Left cardiac atrium (tissue), 4 donors: ENCODE measurements around the gene RHBDF1. TPM values are rescaled to one million over a fixed set of nuclear protein-coding genes. Genes with fewer than 3 reads are reported as not detected.
A peak's percentile ranks its signal among the peaks of the same experiment; 100 is the strongest.

Experiments
- ATAC-seq, 2 donors: fragments of 200-7000 bp; cut with Tn5 transposase; one replicate each; pipeline ENCODE4 v1.9.1; 2020; ENCODE audit warnings: mild to moderate bottlenecking in 2 of 2, moderate library complexity in 2 of 2
- DNase-seq: peaks from one replicate; pipeline ENCODE4 v3.0.0-alpha.2; 2020
- intact Hi-C, 2 donors: fragments of 100-400 bp; cut with DNase I; formaldehyde crosslinking; loops; one replicate each; pipeline versions ENCODE4 v1.14.1 to v1.15.1; 2022 to 2023
- total RNA-seq, 2 donors: library from RNA; stranded (reverse); fragmentation: NEBNext Ultra II Directional; extraction: Animal tissue kit (Norgen Biotek cat#: 25700); gene quantifications; one replicate each; pipeline ENCODE4 v1.2.1, GENCODE V29; 2021
- donor health status: DM: no; HTN: yes; CAD: no.
- donor health status: DM: no; HTN: yes; CAD: no; lungs with severe emphysema.
- donor health status: DM: yes; HTN: yes; CAD: no.
- donor health status: Dilated cardiomyopathy.

Gene RHBDF1
- total RNA-seq, 2 donors from 2014 or later: 15.5 to 22.1 TPM

DNA sequence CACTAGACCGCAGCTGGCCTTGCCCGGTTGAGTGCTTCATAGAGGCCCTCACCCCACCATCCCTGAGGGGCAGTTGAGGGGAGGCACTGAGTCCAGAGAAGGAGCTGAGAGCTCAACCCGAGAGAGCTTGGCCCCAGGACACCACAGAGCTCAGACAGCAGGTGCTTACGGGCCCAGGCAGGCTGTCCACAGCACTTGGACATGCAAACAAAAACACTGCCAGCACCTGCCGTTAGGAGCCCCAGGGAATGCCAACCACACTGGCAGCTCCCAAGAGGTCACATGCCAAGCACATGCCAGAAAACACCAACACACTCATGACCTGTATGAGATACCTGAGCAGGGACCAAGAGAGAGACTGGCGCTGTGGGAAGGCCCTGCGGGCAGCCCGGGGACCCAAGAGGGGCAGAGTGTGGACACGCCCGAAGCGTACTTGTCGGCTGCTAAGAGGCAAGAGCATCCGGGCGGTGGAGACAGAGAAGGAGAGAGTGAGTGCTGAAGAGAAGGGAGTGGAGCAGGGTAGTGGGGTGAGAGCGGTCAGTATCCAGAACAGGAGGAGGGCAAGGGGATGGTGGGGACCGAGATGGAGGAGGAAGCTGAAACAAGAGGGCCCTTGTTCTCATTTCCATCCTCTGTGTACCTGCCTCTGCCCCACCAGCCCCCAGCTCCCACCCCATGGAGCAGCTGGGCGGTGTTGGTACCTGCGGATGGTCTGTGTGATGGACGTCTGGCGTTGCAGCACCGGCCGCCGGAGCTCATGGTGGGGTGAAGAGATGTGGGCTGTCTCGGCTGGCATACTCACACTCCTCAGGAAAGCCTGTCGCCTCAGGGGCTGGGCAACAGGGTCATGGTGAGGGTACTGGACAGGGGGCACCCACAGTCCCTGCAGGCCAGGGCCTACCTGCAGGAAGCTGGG is 8.2 kb downstream of the RHBDF1 start:
- intact Hi-C loops: loop anchor here in 1 of 2 donors (2.0 kb wide), 1 partner anchor 33 kb away; no protein-coding TSS in a partner anchor
- DNase-seq: peak; percentile 19

DNA sequence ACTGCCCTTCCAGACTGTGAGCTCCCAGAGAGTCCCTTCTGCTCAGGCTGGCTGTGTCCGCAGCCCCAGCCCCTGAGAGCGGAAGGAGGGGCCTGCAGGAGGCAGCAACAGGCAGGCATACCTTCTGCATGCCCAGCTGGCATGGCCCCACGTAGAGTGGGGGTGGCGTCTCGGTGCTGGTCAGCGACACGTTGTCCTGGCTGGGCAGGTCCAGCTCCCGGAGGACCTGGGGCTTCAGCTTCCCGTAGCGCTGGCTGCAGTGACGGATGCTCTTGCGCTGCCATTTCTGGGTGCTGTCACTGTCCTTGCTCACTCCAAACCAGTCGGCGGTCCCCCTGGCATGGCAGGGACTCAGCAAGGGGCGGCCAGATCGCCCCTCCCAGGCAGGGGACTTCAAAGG is 9.0 kb downstream of the RHBDF1 start:
- DNase-seq (peak; percentile 16), ATAC-seq (no peak)
- intact Hi-C loops: no loop called here

More for the DNA sequence above, 8.2 kb downstream of the RHBDF1 start:
- ATAC-seq: no peak

DNA sequence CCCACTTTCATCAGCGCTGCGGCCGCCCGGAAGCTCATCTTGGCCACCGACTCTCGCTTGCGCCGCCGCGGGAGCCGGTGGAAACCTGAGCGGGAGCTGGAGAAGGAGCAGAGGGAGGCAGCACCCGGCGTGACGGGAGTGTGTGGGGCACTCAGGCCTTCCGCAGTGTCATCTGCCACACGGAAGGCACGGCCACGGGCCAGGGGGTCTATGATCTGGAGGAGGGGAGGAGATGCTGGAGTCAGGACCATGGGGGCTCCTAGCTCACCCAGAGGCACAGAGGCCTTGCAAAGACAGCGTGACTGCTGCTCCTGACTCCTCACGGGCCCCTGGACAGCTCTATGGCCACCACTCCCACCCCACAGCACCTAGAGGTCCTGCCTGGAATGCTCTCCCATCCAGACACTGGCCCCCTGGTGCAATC is 9.5 kb downstream of the RHBDF1 start:
- intact Hi-C loops: no loop called here
- peak; percentile 16 for DNase-seq
- ATAC-seq: no peak

DNA sequence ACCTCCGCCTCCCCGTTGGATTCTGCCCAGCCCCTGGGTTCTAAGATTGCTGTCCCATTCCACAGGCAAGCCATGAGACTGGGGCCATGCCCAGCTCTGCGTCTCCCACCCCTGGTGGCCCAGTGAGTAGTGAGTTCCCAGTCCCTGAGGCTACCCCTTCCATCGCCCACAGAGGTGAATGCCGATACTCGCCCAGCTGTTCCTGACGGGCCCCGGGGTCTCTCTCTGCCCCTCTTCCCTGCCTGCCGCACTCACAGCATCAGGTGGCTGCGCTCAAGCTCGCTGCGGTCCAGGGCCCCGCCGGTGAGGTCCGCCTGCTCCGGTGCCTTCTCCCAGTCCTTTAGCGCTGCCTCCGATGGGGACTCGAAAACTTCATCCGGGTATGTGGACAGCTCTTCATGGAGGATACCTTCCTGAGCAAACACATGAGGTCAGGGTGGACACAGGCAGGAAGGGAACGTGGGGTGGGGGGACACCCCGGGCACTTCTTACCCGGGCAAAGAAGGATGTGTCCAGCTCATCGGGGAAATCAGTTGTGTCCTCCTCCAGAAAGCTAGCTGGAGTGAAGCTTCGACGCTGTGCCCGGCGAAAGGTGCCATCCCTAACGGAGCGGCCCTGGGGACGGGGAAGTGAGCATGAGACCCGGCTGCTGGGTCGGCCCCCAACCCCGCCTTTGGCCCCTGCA is 10.0 kb downstream of the RHBDF1 start:
- intact Hi-C loops: no loop called here
- DNase-seq (peak; percentile 18), ATAC-seq (no peak)

DNA sequence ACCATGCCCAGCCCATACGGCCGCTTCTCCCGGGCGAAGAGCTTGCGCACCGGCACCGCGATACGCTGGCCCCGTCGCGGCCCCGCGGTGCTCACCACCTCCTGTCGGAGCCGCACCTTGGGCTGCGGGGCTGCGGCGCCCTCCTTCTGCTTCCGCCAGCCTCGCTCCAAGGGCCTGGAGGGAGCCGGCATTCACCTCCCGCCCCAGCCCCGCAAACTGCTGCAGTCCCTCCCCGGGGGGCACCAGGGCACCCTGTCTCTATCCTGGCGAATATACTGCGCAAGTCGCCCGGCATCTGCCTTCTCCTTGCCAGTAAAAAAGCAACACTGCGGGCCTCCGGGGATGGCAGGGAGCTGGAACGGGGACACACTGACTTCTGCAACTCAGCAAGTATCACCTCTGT is 10.6 kb downstream of the RHBDF1 start:
- intact Hi-C loops: no loop called here
- DNase-seq (no peak), ATAC-seq (no peak)

DNA sequence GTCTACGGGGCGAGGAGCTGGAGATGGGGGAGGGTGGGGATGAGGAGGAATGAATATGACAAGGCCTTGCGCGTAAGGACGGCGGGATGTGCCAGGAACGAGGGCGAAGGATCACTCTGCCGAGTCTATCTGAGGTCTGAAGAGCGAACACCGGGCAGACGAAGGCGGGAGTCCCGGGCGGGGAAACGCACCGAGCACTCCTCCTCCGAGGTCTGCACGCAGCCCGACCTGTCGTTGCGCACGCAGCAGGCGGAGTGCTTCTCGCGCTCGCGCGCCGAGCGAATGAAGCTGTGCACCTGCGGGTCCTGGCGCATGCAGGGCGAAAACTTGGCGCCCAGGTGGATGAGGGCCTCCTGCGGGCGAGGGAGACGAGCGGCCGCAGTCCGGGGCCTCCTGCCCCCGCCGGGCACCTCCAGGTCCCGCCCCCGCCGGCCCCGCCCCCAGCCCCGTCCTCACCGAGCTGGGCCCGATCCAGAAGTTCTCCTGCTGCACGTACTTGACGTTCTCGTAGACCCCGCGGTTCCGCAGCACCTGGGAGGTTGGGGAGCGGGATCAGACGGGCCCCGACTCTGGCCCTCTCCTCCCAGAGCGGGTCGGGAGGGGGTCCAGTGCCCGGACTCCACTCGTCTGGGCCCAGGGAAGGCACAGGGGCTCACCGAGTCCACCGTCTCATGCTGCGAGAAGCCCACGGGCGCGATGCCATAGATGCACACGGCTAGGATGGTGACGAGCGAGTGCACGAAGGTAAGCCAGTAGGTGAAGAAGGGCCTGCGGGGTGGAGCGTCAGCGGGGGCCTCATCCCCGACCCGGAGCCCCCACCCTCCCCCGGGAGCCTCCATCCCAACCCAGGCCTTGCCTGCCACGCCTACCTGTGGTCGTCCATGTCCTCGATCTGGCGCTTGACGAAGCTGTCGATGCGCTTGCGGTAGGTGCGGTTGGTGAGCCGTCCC is 11.2 kb downstream of the RHBDF1 start:
- ATAC-seq: no peak
- DNase-seq: peak; percentile 31
- intact Hi-C loops: no loop called here

GRCh38 chr16:60166-60565 is 12.3 kb downstream of the RHBDF1 start:
- intact Hi-C loops: no loop called here
- DNase-seq (peak; percentile 21), ATAC-seq (no peak)

DNA sequence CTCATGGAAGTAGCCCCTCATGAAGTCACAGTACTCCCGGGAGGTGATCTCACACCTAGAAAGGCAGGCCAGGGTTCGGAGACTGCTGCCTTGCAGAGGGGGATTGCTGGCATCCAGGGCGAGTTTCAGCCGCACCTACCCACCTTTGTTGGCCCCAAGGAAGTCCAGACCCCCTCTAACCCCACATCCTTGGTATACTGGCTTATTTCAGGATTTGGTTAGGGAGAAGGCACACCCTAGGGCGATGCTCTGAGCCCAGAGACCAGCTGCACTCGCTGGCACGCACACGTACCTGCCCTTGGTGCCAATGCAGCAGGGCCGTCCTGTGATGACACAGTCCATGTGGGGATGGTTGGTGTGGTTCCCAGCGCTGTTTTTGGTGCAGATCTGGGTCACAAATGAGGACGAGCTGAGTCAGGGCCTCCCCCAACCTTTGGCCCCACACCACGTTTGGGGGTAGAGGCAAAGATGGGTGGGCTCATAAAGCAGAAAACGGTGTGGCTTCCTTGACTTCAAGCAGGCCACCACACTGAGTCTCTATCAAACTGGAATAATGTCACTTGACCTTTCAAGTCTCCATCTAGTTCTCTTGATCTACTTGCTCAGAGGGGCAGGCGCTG is 12.9 kb downstream of the RHBDF1 start:
- ATAC-seq (no peak), DNase-seq (peak; percentile 12)
- intact Hi-C loops: no loop called here

DNA sequence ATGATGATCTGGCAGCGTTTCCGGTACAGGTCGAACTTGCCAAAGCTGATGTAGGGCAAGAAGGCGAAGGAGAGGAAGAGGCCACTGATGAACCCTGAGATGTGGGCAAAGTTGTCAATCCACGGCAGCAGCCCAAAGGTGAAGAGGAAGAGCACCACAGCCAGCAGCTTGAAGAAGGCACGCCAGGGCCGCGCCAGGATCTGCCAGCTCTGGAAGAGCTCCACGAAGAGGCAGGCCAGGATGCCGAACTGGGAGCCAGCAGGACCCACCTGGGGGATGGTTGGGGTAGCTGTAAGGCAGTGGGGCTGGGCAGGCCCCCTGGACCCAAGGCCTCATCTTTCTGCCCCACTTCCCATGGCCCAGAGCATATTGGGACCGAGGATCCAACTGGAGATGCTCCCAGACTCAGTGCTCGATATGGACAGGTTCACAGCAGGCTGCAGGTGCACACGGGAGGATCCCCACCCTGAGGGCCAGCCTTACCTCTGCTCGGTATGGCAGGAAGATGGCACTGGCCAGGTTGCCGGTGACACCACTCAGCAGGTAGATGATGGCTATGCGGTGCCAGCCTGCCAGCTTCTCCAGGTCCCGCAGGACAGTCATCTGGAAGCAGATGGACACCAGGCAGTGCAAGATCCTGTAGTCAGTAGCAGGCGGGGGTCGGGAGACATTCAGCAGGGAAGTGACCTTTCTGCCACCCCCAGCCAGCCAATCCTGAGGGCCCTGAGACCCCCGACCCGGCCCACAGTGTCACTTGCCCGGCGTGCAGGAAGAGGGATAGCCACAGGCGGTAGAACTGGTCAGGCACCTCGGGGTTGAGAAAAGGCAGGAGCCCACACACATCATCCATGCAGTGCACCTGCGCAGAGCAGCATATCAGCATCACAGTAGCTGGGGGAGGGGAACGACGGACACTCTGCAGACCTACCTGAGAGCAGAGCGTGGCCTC is 13.7 kb downstream of the RHBDF1 start:
- DNase-seq: peak; percentile 21
- no peak for ATAC-seq
- intact Hi-C loops: no loop called here

DNA sequence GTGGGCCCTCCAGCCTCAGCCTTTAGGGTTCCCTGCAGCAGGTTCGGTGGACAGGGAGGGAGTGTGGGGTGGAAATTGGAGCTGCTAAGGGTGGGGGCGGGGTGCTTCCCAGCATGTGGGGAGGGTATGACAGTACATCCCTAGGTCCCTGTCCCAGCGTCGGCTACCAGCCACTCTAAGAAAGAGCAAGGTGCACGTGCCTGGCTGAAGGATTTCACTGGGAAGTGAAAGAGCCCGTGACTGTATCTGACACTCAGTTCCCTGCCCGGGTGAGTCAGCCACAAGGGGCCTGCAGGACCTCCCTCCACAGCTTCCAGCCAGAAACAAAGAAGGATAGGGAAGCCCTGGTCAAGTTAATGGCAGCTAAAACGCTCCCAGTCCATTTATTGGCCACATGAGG is 14.7 kb downstream of the RHBDF1 start:
- ATAC-seq (no peak), DNase-seq (peak; percentile 23)
- intact Hi-C loops: no loop called here

- intact Hi-C loops: no loop called here
- no peak for DNase-seq
- ATAC-seq: no peak
Observed at GRCh38 chr16:56231-56927, 16.1 kb downstream of the RHBDF1 start.

- intact Hi-C loops: no loop called here
- DNase-seq: peak; percentile 20
- ATAC-seq: no peak
Observed at GRCh38 chr16:55571-56136, 16.8 kb downstream of the RHBDF1 start.

DNA sequence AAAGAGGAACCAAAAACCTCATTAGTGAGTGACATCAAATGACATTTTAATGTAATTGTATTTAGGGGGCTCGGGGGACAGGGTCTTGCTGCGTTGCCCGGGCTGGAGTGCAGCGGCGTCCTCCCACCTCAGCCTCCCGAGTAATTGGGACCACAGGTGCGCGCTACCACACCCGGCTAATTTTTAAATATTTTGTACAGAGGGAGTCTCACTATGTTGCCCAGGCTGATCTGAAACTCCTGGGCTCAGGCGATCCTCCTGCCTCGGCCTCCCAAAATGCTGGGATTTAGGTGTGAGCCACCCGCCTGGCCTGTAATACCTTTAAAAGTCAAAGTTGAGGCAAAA is 18.2 kb downstream of the RHBDF1 start:
- no peak for DNase-seq
- intact Hi-C loops: no loop called here
- no peak for ATAC-seq

DNA sequence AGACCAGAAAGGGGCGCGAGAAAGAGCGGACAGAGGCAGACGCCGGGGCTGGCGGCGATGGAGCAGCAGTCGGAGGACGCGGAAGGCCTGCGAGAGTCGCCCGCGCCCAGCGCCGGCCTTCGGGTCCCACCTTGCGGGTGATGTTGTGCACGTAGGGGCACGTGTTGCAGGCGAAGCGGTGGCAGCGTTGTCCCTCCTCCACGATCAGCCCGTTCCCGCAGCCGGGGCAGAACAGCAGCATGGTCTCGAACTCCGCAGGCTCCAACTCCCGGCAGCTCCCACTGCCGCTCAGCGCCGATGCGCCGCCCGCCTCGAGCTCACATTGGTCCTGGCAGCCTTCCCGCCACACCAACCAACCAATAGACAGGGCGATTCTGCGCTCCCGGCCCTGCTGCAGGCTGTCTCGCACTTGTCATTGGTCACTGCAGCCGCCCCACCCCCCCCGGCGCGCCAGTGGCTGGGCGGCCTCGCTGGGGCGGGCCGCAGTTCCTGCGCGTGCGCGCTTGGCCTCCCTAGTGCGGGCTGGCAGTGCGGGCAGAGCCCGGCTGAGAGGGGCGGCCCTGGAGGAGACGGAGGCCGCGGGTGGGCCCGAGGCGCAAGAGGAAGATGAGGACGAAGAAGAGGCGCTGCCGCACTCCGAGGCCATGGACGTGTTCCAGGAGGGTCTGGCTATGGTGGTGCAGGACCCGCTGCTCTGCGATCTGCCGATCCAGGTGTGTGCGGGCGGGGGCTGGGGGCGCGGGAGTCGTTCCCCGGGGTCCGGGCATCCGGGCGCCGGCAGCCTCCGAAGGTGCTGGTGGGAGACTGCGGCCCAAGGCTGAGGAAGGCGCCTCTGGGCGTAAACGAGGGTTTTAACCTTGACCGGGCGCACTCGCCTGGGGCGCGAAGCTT is 18.8 kb downstream of the RHBDF1 start, which contains the start of the genes POLR3K and SNRNP25:
POLR3K (minus strand) TSS at position 263 of the 891 bp plus-strand sequence; CDS start at position 241, 22 bp downstream.
SNRNP25 (plus strand) TSS at position 483 of the 891 bp plus-strand sequence; CDS start at position 672, 189 bp downstream.
- intact Hi-C loops: no loop called here
- DNase-seq: peak; percentile 100
- ATAC-seq: peak; percentile 96 to 98

GRCh38 chr16:50769-51591 is 21.5 kb downstream of the RHBDF1 start:
- no peak for ATAC-seq
- intact Hi-C loops: no loop called here
- DNase-seq: no peak
